B cell (primary cell): Measurements from ENCODE around the gene SEMA3G. TPM values are rescaled to one million over a fixed set of nuclear protein-coding genes. Genes with fewer than 3 reads are reported as not detected.
A peak's percentile ranks its signal among the peaks of the same experiment; 100 is the strongest.

Source experiments
- ATAC-seq: fragments of 200-7000 bp; cut with Tn5 transposase; one replicate; pipeline ENCODE4 v1.10.0; 2021; ENCODE audit warnings: low read depth, mild to moderate bottlenecking, moderate number of reproducible peaks, moderate library complexity
- CTCF ChIA-PET: fragments of 350-600 bp; sonication (Branson Sonifier 250); formaldehyde crosslinking; loops from one replicate; lab custom pipeline; 2021; ENCODE audit warnings: antibody characterized with exemption, inconsistent platforms; lab: Charles Lee
- POLR2A ChIA-PET: fragments of 350-600 bp; sonication (Branson Sonifier 250); formaldehyde crosslinking; loops from one replicate; lab custom pipeline; 2021; ENCODE audit warnings: antibody characterized with exemption; lab: Charles Lee
- DNase-seq: peaks from one replicate; pipeline ENCODE4 v3.0.0; 2013
- H2AFZ ChIP-seq: 2 replicates; pipeline ENCODE4 v1.6.1; 2012; ENCODE audit warnings: mild to moderate bottlenecking, low read depth, low read length; ENCODE audit not compliant: insufficient read depth, poor library complexity, severe bottlenecking
- H3K27ac ChIP-seq, 2 donors: 1 replicate in 1 of 2; 2 replicates in 1 of 2; pipeline ENCODE4 v1.5.1; 2012 to 2013; ENCODE audit warnings: low read length in 2 of 2, mild to moderate bottlenecking in 2 of 2, moderate library complexity in 1 of 2
- H3K27me3 ChIP-seq, 4 experiments: fragments of 200-600 bp in 1 of 4; sonication (generic) in 1 of 4; replicated peaks in 1 of 4; 1 replicate in 2 of 4; 2 replicates in 2 of 4; pipeline versions ENCODE4 v1.6.1 to v1.7.0; 2013 to 2016; ENCODE audit warnings: low read length in 3 of 4, mild to moderate bottlenecking in 2 of 4, mixed read lengths in 1 of 4, moderate library complexity in 1 of 4; ENCODE audit not compliant: insufficient read depth in 4 of 4, control insufficient read depth in 3 of 4; ENCODE audit errors: control extremely low read depth in 1 of 4
- H3K36me3 ChIP-seq, 2 experiments: replicated peaks in 1 of 2; 1 replicate in 1 of 2; 2 replicates in 1 of 2; pipeline versions ENCODE4 v1.6.1 to v1.7.1; 2013; ENCODE audit warnings: low read length in 1 of 2; ENCODE audit not compliant: insufficient read depth in 2 of 2, control insufficient read depth in 1 of 2; ENCODE audit errors: control extremely low read depth in 1 of 2, extremely low read depth in 1 of 2
- H3K4me1 ChIP-seq, 2 donors: fragments of 200-600 bp in 1 of 2; sonication (generic) in 1 of 2; 1 replicate in 1 of 2; 2 replicates in 1 of 2; pipeline versions ENCODE4 v1.5.1 to v1.6.1; 2013 to 2017; ENCODE audit warnings: low read length in 2 of 2; ENCODE audit not compliant: control insufficient read depth in 2 of 2, insufficient read depth in 2 of 2
- H3K4me2 ChIP-seq: replicated peaks from 2 replicates; pipeline ENCODE3; 2012; ENCODE audit warnings: mild to moderate bottlenecking, low read depth, low read length; ENCODE audit not compliant: poor library complexity, severe bottlenecking
- H3K4me3 ChIP-seq, 5 experiments: fragments of 200-600 bp in 1 of 5; sonication (generic) in 1 of 5; 1 replicate in 3 of 5; 2 replicates in 2 of 5; pipeline versions ENCODE4 v1.5.1 to v1.7.0; 2011 to 2016; ENCODE audit warnings: low read length in 4 of 5, mild to moderate bottlenecking in 4 of 5, low read depth in 2 of 5, control low read depth in 1 of 5, moderate library complexity in 1 of 5; ENCODE audit not compliant: insufficient read depth in 1 of 5; ENCODE audit errors: control extremely low read depth in 1 of 5, extremely low read depth in 1 of 5
- H3K79me2 ChIP-seq: fragments of 200-600 bp; sonication (generic); one replicate; pipeline ENCODE4 v1.6.0; 2016; ENCODE audit warnings: low read length; ENCODE audit not compliant: control insufficient read depth, insufficient read depth
- H3K9ac ChIP-seq: fragments of 200-600 bp; sonication (generic); 2 replicates; pipeline ENCODE4 v1.6.1; 2017; ENCODE audit warnings: mild to moderate bottlenecking, low read length, moderate library complexity
- H3K9me3 ChIP-seq, 3 donors: one replicate each; pipeline versions ENCODE4 v1.6.1 to v1.7.1; 2013; ENCODE audit warnings: low read length in 2 of 3; ENCODE audit not compliant: control insufficient read depth in 2 of 3, insufficient read depth in 1 of 3; ENCODE audit errors: control extremely low read depth in 1 of 3
- H4K20me1 ChIP-seq: 2 replicates; pipeline ENCODE4 v1.6.0; 2012; ENCODE audit warnings: mild to moderate bottlenecking, low read length; ENCODE audit not compliant: insufficient read depth, control insufficient read depth, poor library complexity, severe bottlenecking
- H3K27ac Mint-ChIP-seq: one replicate; pipeline ENCODE4 v1.8.0; 2021; ENCODE audit warnings: mixed read lengths
- H3K27me3 Mint-ChIP-seq: one replicate; pipeline ENCODE4 v1.8.0; 2021; ENCODE audit warnings: mixed read lengths
- H3K4me1 Mint-ChIP-seq: one replicate; pipeline ENCODE4 v1.8.0; 2021; ENCODE audit warnings: mixed read lengths
- H3K4me3 Mint-ChIP-seq: one replicate; pipeline ENCODE4 v1.8.0; 2021; ENCODE audit warnings: mixed read lengths
- H3K9me3 Mint-ChIP-seq: one replicate; pipeline ENCODE4 v1.8.0; 2022; ENCODE audit warnings: mixed read lengths; ENCODE audit not compliant: insufficient read depth
- EZH2 ChIP-seq: IDR thresholded peaks from 2 replicates; pipeline ENCODE4 v1.6.1; 2012; ENCODE audit warnings: borderline replicate concordance, low read depth, mild to moderate bottlenecking, moderate library complexity, low read length; ENCODE audit not compliant: insufficient read depth, poor library complexity, severe bottlenecking
- WGBS: methylation state at CpG from one replicate; pipeline ENCODE4 v1.1.5; 2013; ENCODE audit warnings: missing lambda C conversion rate; ENCODE audit not compliant: insufficient coverage; 5-methylcytosine and 5-hydroxymethylcytosine counted together
- intact Hi-C: fragments of 100-400 bp; cut with micrococcal nuclease; formaldehyde crosslinking; loops from one replicate; pipeline ENCODE4 v1.10.0; 2022
- polyA plus RNA-seq: library from polyadenylated mRNA; depleted of rRNA; stranded (reverse); fragments of >200 nt; gene quantifications from 2 replicates; pipeline ENCODE4 v1.2.3, GENCODE V29; 2012
- total RNA-seq, 2 donors: library from RNA; stranded (reverse); fragments of 120-200 nt in 1 of 2; gene quantifications; 1 replicate in 1 of 2; 2 replicates in 1 of 2; pipeline versions ENCODE4 v1.2.3 to v1.2.4, GENCODE V29; 2013 to 2022
- TF ChIP-seq, protein P1 (sequence below): fragments of 200-600 bp; IDR thresholded peaks from one replicate; pipeline ENCODE4 v1.8.0; 2022; ENCODE audit warnings: antibody characterized with exemption, mild to moderate bottlenecking

SEMA3G gene
- total and polyA plus RNA-seq, 2 donors (not counting 1 experiment from before 2014, with no cell fraction given), result 0.10 to 0.42 TPM

DNA sequence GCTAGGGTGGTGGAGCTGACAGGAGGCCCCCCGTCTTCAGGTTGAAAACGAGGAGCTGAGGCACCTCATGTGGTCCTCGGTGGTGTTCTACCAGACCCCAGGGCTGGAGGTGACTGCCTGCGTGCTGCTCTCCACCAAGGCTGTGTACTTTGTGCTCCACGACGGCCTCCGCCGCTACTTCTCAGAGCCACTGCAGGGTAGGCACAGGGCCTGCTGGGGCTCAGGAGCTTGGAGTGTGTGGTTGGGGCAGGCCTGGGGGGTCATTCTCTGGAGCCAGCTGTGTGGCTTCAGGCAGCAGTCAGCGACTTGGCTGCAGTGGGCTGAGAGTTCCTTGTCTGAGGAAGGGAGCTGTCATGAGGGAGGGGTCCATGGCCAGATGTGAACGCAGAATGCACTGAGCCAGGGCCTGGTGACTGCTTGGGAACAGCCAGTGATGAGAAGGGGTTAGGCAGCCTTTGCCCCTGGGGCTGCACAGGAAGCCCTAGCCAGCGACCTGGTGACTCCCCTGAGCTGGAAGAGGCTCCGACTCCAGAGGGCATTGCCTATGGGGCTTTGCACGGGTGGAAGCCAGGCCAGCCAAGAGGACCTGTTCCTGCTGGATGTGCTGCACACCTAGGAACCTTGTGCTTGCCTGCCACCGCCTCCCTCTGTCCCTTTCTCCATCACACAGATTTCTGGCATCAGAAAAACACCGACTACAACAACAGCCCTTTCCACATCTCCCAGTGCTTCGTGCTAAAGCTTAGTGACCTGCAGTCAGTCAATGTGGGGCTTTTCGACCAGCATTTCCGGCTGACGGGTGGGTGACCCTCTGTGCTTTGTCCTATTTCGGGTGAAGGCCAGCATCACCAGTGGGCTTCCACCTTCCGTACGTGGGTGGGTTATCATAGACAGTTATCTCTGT, 45.4 kb upstream of the SEMA3G start:
- no peak overlapping the region for H2AFZ ChIP-seq
- no peak overlapping the region for H3K9ac ChIP-seq
- no peaks in the 10 kb centered on the region for H3K4me1 ChIP-seq
- CTCF ChIA-PET, result no interaction called here
- Mint-ChIP-seq H3K4me3 (no peak overlapping the region), H3K9me3 (no peaks in the 10 kb centered on the region), H3K27ac (peak overlapping the region; percentile 37), H3K27me3 (no peaks in the 10 kb centered on the region), H3K4me1 (no peaks in the 10 kb centered on the region)
- no peak overlapping the region for H3K27ac ChIP-seq
- 82% methylated on average over 22 of the region's 22 CpGs for WGBS
- no peak overlapping the region for H3K4me2 ChIP-seq
- intact Hi-C loops, result no loop called here
- POLR2A ChIA-PET, result no interaction called here
- peaks cover 0 to 52% of the 10 kb centered on the region in 2 experiments for H3K36me3 ChIP-seq
- no peak for TF ChIP-seq EZH2
- TF ChIP-seq, protein P1, sequence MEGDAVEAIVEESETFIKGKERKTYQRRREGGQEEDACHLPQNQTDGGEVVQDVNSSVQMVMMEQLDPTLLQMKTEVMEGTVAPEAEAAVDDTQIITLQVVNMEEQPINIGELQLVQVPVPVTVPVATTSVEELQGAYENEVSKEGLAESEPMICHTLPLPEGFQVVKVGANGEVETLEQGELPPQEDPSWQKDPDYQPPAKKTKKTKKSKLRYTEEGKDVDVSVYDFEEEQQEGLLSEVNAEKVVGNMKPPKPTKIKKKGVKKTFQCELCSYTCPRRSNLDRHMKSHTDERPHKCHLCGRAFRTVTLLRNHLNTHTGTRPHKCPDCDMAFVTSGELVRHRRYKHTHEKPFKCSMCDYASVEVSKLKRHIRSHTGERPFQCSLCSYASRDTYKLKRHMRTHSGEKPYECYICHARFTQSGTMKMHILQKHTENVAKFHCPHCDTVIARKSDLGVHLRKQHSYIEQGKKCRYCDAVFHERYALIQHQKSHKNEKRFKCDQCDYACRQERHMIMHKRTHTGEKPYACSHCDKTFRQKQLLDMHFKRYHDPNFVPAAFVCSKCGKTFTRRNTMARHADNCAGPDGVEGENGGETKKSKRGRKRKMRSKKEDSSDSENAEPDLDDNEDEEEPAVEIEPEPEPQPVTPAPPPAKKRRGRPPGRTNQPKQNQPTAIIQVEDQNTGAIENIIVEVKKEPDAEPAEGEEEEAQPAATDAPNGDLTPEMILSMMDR, result no peak
- H3K4me3 ChIP-seq, result no peak overlapping the region
- ATAC-seq (no peak), DNase-seq (no peak)
- no peaks in the 10 kb centered on the region for H3K9me3 ChIP-seq
- no peaks in the 10 kb centered on the region for H3K79me2 ChIP-seq
- no peaks in the 10 kb centered on the region for H3K27me3 ChIP-seq
- no peaks in the 10 kb centered on the region for H4K20me1 ChIP-seq

DNA sequence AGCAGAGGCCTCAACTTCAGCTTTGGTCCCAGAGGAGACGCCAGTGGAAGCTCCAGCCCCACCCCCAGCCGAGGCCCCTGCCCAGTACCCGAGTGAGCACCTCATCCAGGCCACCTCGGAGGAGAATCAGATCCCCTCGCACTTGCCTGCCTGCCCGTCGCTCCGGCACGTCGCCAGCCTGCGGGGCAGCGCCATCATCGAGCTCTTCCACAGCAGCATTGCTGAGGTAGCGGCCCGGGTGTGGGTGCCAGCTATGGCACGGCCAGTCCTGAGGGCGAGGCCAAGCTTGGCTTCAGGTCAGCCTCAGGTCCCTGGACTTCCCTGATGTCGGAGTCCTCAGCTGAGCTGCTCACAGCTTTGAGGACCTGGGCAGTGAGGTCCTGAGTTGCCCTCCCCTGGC, 44.5 kb upstream of the SEMA3G start:
- over 99% methylated on average over 18 of the region's 18 CpGs for WGBS
- Mint-ChIP-seq H3K4me3 (no peak overlapping the region), H3K4me1 (no peaks in the 10 kb centered on the region), H3K9me3 (no peaks in the 10 kb centered on the region), H3K27me3 (no peaks in the 10 kb centered on the region), H3K27ac (no peak overlapping the region)
- intact Hi-C loops, result no loop called here
- ATAC-seq (no peak), DNase-seq (no peak)
- no peaks in the 10 kb centered on the region for H3K4me1 ChIP-seq
- TF ChIP-seq, protein P1, result no peak
- no peak for TF ChIP-seq EZH2
- no peaks in the 10 kb centered on the region for H4K20me1 ChIP-seq
- H3K79me2 ChIP-seq, result no peaks in the 10 kb centered on the region
- H3K4me2 ChIP-seq, result no peak overlapping the region
- ChIA-PET POLR2A (no interaction called here), CTCF (no interaction called here)
- H3K9ac ChIP-seq, result no peak overlapping the region
- no peak overlapping the region for H3K4me3 ChIP-seq
- peaks cover 0 to 56% of the 10 kb centered on the region in 2 experiments for H3K36me3 ChIP-seq
- H3K27ac ChIP-seq, result no peak overlapping the region
- no peaks in the 10 kb centered on the region for H3K9me3 ChIP-seq
- H3K27me3 ChIP-seq, result no peaks in the 10 kb centered on the region
- no peak overlapping the region for H2AFZ ChIP-seq
